T follicular helper cell (primary cell): ENCODE measurements around the gene PHYHD1.
A peak's percentile ranks its signal among the peaks of the same experiment; 100 is the strongest.

ENCODE experiments used
- DNase-seq: peaks from one replicate; pipeline ENCODE4 v3.0.0-alpha.2; 2020; ENCODE audit warnings: low read depth

The PHYHD1 gene

DNA sequence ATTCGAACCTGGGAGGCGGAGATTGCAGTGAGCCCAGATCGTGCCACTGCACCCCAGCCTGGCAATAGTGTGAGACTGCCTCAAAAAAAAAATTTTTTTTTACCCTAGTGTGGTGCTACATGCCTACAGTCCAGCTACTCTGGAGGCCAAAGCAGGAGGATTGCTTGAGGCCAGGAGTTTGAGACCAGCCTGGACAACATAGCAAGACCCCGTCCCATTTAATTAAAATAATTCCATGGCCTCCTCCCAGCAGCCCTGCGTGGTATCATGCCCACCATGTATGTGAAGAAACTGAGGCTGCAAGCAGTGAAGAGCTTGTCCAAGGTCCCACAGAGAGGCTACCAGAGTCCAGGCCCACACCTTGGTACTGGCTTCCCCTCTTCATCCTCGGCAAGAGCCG lies 19.4 kb upstream of the PHYHD1 start:
- no peak for DNase-seq

DNA sequence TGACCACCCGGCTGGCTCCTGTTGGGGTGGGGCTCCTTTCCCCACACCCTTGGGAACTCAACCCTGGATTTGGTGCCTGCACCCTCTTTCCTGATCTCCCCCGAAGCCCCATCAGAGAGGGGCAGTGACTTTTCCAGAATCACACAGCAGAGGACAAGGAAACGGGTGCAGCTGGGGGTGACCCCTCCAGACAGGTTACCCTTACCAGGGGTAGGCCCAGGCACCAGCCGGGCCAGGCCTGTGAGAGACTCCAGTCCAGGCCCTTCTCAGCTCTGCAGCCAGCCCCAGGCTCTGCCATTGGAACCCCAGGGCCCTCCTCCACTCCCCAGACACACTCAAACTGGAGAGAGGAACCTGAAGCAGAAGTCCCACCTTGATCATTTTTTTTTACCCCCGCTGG lies 19.0 kb upstream of the PHYHD1 start:
- DNase-seq: no peak

DNA sequence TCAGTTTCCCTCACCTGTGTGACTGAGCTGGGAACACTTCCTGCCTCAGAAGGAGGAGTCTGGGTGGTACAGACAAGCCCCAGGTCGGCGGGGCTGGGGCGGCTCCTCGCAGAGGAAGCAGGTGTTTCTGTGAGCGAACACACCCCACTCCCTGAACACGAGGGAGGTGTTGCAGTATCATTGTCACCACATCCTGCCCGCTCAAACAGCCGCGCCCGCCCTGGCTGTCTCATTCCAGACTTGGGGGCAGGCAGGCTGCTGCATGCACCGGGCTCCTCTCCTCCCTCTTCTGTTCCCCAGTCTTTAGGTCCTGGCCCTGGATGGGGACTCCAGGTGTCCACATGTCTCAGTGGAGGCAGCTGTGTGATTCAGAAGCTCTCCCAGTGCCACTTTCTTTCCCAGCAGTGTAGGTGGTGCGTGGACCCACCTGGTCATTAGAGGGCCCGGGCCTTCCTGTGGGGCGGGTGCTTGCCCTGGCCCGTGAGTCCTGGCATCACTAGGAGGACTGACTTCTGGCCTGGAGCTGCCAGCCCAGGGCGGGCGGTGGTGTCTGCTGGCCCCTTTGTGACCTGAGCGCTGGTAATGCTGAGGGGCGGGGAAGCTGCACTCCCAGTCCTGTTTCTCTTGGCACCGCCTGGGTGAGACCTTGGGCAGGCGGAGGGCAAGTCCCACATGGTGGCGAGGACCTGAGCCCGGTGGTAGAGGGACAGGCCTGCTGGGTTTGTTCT lies 18.3 kb upstream of the PHYHD1 start:
- DNase-seq: peak; percentile 83

DNA sequence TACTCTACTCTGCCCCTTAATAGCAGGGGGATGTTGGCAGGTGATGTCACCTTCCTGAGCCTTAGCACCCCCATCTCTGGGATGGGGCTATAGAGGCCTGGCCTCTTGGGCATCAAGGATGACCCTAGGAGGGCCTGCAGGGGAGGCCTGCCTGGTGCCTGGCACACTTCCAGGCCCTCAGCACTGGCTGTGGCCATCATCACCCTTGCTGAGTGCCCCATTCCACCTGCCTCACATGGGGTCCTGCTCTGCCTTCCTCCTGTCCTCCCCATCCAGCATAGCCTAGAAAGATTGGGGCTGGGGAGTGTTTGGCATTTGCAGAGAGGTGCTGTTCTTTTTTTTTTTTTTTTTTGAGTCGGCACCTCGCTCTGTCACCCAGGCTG lies 17.7 kb upstream of the PHYHD1 start:
- no peak for DNase-seq

DNA sequence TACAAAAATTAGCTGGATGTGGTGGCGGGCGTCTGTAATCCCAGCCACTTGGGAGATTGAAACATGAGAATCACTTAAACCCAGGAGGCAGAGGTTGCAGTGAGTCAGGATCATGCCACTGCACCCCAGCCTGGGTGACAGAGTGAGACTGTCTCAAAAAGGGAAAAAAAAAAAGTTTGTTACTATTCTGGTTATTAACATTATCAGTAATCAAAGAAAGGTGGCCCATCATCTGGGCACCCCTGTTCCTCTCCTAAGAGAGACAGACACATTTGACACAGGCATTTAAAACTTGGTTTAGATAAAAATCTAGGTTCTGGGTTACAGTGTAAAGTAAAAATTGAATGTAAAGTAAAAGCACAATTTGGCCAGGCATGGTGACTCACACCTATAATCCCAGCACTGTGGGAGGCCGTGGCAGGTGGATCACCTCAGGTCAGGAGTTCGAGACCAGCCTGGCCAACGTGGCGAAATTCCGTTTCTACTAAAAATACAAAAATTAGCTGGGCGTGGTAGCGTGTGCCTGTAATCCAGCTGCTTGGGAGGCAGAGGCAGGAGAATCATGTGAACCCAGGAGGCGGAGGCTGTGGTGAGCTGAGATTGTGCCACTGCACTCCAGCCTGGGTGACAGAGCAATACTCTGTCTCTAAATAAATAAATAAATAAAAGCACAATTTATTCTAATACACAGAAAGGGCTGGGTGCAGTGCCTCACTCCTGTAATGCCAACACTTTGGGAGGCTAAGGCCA lies 16.7 kb upstream of the PHYHD1 start:
- no peak for DNase-seq

DNA sequence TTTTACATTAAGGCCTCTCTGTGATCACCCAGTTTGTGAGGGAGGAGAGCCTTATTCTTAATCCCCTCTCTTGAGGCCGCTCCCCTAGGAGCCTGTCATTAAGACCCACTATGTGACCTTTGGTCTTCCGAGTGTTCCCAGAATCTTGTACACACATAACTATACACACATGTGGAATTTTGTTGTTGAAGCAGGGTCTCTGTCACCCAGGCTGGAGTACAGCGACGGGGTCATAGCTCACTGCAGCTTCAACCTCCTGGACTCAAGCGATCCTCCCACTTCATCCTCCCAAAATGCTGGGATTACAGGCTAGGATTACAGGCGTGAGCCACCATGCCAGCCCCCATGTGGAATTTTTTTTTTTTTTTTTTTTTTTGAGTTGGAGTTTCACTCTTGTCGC lies 14.8 kb upstream of the PHYHD1 start:
- no peak for DNase-seq

DNA sequence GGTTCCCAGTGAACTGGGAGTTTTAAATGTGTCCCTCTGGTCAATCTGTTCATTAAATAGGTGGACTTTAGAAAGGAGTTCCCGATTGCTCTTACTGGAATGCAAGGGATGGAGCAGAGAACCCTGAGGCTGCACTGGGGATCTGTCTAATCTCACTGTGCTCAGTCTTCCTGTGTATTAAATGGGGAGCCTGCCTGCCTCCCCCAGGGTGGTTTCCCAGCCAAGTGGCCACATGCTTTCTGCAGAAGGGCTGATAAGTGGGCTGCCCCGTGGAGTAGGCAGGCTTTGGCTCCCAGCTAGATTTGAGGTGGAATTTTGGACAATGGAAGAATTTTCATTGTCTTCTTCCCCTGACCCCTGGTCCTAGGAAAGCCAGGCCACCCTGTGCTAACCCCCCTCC lies 14.0 kb upstream of the PHYHD1 start:
- no peak for DNase-seq

DNA sequence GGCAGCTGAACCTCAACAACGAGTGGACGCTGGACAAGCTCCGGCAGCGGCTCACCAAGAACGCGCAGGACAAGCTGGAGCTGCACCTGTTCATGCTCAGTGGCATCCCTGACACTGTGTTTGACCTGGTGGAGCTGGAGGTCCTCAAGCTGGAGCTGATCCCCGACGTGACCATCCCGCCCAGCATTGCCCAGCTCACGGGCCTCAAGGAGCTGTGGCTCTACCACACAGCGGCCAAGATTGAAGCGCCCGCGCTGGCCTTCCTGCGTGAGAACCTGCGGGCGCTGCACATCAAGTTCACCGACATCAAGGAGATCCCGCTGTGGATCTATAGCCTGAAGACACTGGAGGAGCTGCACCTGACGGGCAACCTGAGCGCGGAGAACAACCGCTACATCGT lies 12.4 kb upstream of the PHYHD1 start:
- DNase-seq: no peak

DNA sequence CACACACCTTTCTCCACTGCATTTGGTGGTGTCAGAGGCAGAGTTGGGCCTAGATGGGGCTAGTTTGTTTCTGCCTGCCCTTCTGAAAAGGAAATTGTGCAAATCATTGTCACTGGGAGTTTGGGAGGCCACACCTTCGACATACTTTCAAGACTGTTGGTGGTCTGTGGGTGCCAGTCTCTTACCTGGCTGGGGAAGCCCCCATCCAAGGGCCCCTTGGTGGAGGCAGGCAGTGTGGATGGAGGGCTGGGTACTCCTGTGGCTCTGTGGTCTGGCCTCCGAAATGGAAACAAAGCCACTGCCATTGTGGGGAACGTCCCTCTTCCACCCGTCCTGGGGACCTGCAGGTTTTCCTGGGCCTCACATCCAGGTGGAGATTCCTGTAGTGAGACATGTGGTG lies 10.9 kb upstream of the PHYHD1 start:
- DNase-seq: no peak

DNA sequence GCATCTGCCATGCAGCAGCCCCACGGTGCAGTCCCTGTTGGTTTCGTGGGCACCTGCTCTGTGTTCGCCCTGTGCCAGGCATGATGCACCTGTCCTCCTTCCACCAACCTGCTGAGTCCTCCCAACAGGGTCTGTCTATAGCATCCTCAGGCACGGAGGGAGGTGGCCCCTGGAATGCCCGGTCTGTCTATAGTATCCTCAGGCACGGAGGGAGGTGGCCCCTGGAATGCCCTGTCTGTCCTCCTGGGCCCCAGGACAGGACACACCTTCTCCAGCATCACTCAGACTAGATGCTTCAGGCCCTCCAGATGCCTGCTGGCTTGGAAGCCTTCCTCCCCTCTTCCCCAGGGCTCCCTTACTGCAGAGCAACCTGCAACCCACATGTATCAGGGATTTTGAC lies 9.9 kb upstream of the PHYHD1 start:
- no peak for DNase-seq

DNA sequence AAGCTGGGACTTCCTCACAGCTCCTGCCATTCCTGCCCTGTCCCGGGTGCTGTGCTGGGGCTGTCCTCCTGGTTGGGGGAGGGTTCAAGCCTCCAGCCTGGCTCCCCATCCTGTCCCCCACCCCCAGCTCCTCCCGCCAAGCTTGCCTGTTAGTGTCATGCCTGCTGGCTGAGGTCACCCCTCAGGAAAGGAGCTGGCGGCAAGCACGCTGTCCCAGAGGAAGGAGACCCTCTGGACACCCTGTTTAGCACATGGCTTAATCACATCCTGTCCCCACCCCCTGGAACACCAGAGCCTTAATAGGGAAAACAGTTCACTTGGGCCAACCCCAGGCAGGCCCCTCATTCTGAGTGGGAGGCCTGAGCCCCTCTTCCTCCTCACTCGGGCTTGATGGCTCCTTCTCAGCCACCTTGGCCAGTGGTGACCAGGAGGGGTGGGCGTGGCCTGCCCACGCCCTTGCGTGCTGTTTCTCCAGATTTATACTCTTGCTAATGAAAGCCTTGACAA lies 9.2 kb upstream of the PHYHD1 start:
- no peak for DNase-seq

DNA sequence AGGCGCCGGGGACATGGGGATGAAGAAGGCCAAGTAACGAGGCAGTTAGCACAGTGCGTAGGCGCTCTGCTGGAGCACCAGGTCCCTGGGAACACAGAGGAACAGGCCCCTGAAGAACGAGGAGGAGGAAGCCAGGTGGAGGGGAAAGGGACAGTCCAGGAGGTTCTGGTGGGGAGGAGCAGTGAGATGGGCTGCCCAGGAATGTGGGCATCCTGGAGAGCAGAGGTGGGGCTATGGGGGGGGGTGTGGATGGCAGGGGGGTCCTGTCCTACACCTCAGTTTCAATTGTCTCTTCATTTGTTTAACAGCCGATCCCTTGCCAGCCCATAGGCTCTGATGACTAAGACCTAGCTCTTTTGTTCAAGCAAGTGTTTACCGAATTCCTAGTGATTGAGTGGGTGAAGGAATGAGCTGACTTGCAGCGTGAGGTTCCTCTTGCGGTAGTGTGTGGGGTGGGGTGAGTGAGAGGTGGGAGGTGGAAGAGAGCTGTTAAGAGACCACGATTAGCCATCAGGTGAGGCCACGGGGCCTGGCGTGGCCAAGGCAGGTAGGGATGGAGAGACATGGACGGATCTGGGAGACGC lies 8.4 kb upstream of the PHYHD1 start:
- no peak for DNase-seq

DNA sequence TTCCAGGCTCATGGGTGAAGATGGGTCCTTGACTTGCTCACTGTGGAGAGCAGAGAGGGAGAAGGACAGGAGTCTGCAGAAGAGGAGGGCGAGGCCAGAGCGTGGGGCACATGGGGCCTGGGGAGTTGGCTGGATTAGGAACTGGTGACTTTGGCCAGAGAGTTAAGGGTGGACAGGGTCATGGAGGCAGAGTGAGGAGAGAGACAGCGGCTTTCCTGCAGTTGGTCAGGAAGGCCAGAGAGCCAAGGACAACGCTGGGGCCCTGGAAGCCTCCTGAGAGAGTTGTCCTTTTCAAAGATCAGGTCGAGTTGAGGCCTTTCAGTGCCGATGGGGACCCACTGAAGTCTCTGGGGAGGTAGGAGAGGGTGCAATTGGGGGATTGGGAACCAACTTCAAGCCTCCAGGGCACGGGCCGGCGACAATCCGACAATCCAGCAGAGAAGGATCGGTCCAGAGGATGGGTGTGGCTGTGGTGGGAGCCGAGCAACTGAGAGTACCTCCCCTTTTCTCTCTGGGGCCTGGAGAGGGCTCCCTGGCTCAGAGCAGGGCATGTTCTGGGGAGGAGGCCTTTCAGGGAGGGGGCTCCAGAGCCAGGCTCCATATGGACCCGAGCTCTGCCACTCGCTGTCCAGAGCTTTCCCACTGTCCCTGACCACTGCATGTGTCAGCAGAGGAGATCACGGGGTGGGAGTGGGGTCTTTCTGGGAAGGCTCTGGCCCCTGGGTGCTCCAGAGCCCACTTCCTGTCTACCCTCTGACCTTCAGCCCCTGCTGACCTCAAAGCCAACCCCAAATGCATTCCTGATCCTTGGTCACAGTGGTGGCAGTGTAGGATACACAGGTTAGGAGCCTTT lies 7.5 kb upstream of the PHYHD1 start:
- no peak for DNase-seq

DNA sequence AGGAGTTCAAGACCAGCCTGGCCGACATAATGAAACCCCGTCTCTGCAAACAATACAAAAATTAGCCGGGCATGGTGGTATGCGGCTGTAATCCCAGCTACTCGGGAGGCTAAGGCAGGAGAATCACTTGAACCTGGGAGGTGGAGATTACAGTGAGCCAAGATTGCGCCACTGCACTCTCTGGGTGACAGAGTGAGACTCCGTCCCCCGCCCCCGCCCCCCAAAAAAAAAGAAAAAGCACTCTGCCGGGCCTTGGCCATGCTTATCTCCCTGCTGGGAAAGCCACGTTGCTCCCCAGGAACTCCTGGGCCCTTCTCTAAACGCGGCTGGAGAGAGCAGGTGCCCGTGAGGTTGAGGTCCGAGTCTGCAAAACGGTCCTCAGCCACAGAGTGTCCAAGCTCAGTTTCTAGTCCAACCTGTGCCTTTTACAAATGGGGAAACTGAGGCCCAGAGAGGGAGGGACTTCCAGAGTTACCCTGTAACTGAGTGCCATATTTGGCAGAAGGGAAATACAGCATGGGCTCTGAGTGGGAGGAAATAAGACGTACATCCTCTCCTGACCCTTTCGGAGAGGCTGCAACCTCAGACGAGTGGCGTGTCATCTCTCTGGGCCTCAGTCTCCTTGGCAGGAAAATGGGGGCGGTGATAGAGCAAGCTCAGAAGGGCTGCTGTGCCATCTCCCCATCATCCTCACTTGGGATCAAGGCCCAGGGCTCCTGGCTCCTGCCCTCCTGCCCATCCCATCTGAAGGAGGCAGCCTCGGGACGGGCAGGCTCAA lies 6.6 kb upstream of the PHYHD1 start:
- DNase-seq: no peak

DNA sequence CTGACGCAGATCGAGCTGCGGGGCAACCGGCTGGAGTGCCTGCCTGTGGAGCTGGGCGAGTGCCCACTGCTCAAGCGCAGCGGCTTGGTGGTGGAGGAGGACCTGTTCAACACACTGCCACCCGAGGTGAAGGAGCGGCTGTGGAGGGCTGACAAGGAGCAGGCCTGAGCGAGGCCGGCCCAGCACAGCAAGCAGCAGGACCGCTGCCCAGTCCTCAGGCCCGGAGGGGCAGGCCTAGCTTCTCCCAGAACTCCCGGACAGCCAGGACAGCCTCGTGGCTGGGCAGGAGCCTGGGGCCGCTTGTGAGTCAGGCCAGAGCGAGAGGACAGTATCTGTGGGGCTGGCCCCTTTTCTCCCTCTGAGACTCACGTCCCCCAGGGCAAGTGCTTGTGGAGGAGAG lies 4.6 kb upstream of the PHYHD1 start:
- no peak for DNase-seq

DNA sequence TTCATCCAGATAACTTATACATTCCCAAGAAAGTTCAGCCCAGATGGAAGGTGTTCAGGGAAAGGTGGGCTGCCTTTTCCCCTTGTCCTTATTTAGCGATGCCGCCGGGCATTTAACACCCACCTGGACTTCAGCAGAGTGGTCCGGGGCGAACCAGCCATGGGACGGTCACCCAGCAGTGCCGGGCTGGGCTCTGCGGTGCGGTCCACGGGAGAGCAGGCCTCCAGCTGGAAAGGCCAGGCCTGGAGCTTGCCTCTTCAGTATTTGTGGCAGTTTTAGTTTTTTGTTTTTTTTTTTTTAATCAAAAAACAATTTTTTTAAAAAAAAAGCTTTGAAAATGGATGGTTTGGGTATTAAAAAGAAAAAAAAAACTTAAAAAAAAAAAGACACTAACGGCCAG lies 4.0 kb upstream of the PHYHD1 start:
- no peak for DNase-seq

DNA sequence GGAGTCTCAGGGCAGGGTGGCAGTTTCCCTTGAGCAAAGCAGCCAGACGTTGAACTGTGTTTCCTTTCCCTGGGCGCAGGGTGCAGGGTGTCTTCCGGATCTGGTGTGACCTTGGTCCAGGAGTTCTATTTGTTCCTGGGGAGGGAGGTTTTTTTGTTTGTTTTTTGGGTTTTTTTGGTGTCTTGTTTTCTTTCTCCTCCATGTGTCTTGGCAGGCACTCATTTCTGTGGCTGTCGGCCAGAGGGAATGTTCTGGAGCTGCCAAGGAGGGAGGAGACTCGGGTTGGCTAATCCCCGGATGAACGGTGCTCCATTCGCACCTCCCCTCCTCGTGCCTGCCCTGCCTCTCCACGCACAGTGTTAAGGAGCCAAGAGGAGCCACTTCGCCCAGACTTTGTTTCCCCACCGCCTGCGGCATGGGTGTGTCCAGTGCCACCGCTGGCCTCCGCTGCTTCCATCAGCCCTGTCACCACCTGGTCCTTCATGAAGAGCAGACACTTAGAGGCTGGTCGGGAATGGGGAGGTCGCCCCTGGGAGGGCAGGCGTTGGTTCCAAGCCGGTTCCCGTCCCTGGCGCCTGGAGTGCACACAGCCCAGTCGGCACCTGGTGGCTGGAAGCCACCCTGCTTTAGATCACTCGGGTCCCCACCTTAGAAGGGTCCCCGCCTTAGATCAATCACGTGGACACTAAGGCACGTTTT lies 3.5 kb upstream of the PHYHD1 start:
- DNase-seq: no peak

DNA sequence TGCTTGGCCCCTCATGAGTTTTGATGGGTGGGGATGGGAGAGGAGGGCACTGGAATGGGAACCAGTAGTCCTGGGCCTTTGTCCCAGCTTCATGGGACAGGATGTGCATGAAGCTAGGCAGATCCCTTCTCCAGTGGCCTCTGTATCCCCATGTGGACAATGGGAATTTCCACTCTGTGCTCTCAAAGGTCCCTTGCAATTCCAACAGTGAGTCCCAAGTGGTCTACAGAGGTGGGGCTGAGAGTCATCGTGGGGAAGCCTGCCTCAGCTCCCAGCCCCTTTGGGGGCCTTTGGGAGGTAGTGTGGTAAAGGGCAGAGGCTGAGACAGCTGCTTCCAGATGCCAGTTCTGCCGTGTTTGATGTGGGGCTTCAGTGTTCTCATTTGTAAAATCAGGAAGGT lies 1.9 kb upstream of the PHYHD1 start:
- no peak for DNase-seq

DNA sequence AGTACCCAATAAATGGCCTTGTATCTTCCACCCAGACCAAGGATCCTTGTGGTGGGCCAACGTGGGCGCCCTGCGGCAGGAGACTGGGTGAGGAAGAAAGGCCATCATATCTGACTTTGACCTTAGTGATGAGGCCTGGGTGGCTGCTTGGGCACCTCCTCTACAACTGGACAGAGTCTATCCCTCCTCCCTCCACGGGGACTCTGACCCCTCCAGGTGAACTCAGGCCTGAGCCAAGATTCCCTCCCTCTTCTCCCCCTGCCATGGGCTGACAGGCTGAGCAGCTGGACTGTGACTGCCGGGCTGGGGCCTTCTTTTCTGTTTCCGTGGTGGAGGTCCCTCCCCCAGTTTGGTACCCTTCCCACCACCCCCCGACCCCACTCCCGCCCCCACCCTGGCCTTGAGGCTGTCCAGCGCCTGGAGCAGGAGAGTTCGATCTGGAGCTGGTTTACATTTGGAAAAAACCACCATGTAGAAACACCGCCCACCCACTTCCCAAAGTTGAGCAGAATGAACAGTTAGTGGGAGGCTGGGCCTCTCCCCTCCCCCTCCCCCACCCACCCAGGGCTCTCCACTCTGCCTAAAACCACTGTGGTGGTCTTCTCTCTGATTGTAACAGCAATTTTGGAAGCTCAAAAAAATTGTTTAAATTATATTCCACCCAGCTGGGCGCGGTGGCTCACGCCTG lies 1.2 kb upstream of the PHYHD1 start:
- DNase-seq: no peak
